Endometrial microvascular endothelial cells (primary cell): Measurements from ENCODE around the gene ANKRD13D. TPM values are rescaled to one million over a fixed set of nuclear protein-coding genes. Genes with fewer than 3 reads are reported as not detected.
"Not testable (repeated sequence)": the region's sequence is repeated elsewhere in the genome, so short reads cannot be mapped to it uniquely, and the experiment has no call there.

Experiments
- in situ Hi-C: cut with HindIII; loops from 2 replicates; pipeline ENCODE4 v1.10.0; 2017; ENCODE audit warnings: low sequenced_read_pairs, low pct_unique_long_range_greater_than_20kb; ENCODE audit errors: inconsistent ontology term
- total RNA-seq: library from RNA; depleted of rRNA; stranded (reverse); fragments of >200 nt; gene quantifications from one replicate; pipeline ENCODE4 v1.2.3, GENCODE V29; 2015; ENCODE audit errors: inconsistent ontology term

ANKRD13D gene
- total RNA-seq, 1 donor from 2014 or later: 19.7 TPM

DNA sequence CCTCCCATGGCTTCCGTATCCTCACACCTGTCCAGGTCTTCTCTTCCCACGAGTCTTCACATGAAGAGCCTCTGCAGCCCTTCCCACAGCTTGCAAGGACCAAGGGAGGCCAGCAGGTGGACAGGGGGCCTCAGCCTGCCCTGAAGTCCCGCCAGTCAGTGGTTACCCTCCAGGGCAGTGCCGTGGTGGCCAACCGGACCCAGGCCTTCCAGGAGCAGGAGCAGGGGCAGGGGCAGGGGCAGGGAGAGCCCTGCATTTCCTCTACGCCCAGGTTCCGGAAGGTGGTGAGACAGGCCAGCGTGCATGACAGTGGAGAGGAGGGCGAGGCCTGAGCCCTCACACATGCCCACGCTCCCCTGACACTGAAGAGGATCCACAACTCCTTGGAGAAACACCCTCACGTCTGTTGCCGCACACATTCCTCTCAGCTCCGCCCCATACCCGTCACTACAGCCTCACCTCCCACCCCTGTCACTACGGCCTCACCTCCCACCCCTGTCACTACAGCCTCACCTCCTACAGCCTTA, 22.5 kb downstream of the ANKRD13D start:
- in situ Hi-C loops: no loop called here

DNA sequence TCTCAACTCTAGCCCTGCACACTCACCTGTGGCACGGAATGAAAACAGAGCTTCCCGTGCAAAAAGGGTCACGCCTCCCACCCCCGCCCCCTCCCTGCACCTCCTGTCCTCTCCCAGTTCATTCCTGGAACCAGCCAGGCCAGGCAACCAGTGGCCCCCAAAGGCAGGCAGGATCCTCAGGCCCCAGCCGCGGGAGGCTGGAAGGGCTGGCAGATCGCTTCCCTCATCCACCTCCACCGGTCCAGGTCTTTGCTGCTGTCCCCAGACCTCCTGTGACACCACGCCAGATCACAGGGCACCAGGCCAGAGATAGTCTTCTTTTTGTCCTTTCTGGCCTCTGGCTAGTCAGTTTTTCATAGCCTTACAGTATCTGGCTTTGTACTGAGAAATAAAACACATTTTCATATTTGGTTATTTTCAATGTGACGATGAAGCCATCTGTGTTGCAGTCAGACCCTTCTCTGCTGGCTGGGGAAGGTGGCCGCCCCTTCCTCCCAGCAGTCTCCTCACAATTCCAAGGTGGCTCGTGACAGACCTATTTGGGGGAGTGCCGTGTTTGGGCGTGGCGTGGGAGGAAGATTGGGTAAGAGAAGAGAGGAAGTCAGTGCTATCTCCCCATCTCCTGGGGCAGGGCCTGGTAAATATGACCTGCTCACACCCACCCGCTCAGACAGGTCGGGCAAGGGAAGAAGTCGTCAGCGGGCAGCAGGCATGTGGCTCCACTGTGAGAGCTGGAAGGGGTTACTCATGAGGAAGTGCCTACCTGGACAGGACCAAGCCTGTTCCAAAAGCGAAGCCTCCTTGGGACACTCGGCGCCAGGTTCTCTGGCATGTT, 23.3 kb downstream of the ANKRD13D start:
- in situ Hi-C loops: no loop called here

DNA sequence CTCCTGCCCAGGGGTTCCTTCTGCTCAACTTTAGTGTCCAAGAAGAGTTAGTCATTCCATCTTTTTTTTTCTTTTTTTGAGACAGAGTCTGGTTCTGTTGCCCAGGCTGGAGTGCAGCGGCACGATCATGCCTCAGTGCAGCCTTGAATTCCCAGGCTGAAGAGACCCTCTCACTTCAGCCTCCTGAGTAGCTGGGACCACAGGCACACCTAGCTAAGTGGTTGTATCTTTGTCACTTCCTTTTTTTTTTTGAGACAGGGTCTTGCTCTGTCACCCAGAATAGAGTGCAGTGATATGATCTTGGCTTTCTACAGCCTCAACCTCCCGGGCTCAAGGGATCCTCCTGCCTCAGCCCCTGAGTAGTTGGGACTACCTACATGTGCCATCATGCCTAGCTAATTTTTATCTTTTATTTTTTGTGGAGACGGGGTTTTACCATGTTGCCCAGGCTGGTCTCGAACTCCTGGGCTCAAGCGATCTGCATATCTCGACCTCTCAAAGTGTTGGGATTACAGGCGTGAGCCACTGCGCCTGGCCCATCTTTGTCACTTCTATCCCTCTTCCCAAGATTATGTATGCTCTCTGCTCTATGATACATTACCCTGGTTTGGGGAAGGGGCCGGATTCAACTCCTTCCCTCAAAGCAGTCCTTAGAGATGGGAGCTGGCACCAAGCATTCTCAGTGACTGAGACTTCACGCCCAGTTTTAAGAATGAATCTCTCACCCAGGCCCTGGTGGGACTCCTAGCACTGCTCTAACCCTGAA, 24.2 kb downstream of the ANKRD13D start:
- in situ Hi-C loops: no loop called here

DNA sequence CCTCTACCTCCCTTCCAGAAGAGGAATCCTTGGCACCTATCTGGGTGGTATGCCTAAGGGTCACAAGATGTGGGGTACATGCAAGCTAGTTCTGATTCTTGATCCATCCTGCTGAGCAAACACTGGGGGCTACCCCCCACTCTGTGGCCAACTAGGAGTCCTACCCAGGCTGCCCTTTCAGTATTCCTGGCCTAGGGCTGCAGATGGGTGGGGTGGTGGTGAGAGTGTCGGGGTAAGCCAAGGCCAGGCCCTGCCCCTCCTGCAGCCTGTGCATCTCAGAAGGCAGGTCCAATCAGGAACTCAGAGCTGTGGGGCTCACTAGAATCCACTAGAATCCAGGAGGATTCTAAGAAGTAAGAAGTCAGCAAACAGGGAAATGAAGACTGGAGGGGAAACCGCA, 25.1 kb downstream of the ANKRD13D start:
- in situ Hi-C loops: no loop called here

DNA sequence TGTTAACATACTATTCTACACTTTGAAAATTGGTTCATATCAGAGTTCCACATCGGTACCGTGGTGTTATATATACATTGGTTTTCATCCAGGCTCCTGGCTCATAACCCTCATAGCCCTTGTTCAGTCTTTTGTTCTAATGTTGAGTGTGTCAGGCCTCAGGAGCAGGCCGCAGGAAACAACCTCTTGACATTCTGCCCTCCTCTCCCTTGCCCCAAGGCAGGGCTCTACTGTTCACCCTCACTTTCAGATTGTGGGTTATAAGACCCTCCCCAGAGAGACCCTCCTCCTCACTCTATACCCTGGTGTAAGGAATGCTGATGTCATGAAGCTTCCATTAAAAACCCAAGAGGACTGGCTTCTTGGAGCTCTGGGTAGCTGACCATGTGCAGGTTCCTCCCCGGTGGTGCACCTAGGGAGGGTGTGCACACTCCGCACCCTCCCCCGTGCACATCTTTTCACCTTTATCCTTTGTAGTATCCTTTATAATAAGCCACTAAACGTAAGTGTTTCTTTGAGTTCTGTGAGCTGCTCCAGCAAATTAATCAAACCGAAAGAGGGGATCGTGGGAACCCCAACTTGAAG, 26.3 kb downstream of the ANKRD13D start:
- in situ Hi-C loops: no loop called here

DNA sequence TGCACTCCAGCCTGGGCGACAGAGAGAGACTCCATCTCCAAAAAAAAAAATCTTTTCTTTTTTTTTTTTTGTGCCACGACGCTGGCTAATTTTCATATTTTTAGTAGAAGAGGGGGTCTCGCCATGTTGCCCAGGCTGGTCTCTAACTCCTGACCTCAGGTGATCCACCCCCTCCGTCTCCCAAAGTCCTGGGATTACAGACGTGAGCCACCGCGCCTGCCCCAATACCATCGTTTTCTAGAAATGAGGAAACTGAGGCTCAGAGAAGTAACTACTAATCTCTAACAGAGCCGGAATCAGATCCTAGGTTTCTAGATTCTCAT, 27.7 kb downstream of the ANKRD13D start:
- in situ Hi-C loops: no loop called here

DNA sequence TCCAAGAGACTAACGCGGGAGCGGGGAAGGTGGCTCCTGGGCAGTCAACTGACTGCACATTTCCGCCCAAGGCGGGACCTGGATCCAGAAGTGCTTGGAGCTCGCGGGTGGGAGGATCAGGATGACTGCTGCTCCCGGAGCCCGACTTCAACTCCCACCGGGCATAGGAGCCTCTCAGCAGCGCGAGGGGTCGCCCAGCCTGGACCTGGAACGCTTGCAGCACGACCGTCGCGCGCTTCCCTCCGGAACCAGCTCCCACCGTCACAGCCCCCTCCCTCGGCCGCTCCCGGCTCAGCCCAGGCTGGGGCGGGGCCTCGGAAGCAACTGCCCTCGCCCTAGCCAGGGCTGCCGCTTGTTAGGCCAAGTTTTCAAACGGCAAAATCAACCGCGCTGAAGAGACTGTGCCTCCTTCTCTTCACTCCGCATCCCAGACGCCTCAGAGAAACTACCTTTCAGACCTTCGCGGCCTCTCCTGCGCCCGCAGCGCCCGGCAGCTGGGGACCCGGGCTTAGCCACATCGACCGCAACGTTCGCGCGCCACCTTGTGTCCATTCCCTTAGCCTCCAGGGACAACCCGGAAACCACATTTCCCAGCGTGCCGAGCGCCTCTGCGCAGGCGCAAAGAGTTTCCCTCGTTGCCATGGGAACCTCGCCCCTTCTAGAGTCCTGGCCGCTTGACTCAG, 28.2 kb downstream of the ANKRD13D start:
- in situ Hi-C loops: no loop called here

DNA sequence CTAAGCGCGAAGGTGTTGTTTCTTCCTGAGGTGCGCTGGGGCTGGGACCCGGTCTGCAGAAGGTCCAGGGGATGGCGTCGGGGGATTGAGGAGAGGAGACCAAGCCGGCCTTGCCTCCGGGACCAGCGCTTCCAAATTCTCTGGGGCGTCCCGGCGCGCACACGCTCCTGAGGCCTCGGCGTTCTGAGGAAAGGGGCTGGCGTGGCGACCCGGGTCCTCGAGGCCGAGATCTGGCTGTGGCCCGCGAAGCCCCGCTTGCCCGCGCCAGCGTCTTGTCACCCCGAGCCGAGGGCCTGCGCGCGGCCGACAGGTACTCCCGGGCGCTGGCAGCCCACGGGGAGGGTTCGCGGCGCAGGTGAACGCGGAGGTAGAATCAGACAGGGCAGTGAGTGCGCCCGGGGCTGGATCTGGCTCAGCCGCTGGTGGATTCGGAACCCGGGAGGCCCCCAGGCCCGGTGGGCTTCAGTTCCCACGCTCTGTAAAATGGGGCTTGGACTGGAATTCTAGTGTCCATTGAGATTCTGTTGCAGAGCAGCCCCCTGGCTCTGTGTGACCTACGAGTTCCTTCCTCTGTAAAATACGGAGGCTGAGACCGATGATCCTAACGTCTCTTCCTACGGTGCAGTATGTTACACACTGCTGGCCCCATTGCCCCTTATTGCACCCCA, 28.9 kb downstream of the ANKRD13D start:
- in situ Hi-C loops: no loop called here

DNA sequence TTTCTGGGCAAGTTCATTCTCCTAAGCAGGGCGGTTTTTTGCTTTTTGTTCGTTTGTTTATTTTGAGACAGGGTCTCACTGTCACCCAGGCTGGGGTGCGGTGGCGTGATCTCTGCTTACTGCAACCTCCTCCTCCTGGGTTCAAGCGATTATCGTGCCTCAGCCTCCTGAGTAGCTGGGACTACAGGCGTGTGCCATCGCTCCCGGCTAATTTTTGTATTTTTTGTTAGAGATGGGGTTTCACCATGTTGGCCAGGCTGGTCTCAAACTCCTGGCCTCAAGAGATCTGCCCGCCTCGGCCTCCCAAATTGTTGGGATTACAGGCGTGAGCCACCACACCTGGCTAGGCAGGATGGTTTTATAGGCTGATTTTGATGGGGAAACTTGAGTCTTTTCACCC, 29.8 kb downstream of the ANKRD13D start:
- in situ Hi-C loops: not testable (repeated sequence)

DNA sequence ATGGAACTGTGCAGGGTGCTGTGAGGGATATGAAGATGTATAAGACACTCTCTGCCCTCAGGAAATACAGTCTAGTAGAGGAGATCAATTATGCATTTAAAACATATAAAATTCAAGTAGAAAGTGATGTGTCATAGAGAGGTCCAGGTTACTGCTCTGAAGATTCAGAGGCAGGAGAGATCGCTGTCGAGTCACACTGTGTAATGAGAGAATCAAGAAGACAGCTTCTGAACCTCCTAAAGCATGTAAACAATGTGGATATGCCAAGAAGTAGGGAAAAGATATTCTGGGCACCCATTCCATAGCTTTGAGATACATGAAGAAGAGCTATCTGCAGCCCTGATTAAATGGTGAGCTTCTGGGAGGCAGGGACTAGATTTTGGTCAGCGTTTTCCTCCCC, 30.9 kb downstream of the ANKRD13D start:
- in situ Hi-C loops: no loop called here

DNA sequence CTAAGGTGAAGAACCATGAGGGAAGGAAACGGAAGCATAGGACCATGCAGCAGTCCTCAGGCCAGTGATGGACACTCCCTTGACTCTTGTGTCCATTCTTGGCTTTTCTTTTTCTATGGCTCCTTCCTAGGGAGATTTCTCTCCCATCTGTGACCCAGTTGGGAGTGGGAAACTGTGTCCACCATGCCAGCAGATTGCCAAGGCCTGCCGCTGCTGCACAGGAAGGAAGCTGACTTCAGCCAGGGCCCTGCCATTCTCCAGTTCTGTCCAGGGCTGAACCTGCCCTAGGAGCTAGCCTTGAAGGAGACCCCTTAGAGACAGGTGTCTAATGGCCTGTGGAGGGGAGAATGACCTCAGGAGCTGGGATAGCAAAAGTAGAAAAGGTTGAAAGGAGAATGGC, 31.6 kb downstream of the ANKRD13D start:
- in situ Hi-C loops: no loop called here

DNA sequence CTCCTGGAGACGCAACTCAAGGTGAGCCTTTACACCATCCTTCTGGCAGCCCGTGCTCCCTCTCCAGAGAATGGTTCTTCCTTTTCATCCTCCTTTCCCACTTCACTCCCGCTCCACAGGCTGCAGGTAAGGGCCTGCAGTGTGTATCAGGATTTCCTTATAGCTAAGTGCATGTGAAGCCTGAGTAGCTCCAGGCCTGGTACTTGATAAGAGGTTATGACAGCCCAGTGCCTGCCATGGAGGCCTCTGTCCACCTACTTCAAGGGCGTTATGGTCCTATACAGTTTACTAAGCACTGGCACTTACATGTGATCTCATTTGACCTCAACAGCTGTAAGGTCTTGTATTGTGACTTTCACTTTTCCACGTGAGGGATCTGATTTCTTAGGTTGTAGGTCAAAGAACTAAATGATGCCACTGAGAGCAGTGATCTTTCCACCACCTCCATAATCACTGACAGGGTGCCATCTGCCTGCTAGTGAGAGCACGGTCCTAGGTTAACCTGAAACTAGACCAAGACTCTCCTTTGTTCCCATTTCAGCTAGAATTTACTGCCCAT, 32.3 kb downstream of the ANKRD13D start:
- in situ Hi-C loops: no loop called here

DNA sequence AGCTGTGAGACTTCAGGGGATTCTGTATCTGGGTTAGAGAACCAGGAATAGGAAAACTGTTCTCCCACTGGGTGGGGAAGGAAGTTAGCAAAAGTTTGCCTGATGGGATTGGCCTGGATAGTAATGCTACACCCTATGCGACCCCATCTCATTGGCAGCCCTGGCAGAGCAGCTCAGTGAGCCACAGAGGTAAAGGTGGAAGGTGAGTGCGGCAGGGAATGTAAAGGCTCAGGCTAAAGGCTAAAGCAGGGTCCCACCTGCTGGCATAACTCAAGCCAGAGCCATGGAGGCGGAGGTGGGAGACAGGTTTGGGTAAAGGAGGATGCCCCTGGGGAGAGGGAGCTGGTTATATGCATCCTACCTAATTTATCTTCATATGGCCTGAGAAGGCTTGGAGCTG, 32.9 kb downstream of the ANKRD13D start:
- in situ Hi-C loops: no loop called here

DNA sequence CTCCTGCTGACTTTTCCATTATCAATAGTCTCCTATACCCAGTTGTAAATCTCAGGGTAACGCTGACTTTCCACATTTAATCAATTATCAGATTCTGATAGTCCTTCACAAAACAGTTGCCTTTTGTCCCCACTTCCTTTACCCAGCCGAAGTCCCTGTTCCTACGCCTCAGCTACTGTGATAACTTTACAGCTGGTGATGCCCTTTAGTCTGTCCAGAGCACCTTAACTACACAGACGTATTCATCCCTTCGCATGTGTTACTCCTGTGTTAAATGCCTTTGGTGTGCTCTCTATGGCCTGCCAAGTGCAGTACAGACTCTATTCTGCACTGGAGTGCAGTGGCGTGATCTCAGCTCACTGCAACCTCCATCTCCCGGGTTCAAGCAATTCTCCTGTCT, 34.4 kb downstream of the ANKRD13D start:
- in situ Hi-C loops: no loop called here

DNA sequence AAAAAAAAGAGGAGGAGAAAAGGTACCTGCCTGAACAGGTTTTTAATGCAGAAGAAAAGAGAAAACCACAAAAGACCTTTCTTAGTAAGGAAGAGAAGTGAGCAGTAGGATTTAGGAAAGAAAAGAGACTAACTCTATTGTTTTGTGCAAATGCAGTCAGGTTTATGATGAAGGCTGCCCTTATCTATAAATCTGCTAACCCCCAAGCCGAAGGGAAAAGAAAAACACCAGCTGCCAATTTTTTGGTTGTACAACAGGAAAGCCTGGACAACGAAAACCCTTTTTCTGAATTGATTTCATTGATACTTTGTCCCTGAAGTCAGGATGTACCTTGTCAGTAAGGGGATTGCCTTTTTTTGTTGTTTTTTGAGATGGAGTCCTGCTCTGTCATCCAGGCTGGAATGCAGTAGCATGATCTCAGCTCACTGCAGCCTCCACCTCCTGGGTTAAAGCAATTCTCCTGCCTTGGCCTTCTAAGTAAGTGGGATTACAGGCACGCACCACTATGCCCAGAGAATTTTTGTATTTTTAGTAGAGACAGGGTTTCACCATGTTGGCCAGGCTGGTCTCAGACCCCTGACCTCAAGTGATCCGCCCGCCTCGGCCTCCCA, 43.1 kb downstream of the ANKRD13D start:
- in situ Hi-C loops: no loop called here

DNA sequence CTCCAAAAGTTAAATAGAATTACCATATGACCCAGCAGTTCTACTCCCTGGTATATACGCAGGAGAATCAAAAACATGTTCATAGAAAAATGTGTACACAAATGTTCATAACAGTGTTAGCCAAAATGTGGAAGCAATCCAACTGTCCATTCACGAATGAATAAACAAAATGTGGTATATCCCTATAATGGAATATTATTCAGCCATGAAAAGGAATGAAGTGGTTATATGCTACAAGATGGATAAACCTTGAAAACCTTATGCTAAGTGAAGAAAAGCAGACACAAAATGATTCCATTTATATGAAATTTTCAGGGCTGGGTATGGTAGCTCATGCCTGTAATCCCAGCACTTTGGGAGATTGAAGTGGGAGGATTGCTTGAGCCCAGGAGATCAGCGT, 48.2 kb downstream of the ANKRD13D start:
- in situ Hi-C loops: no loop called here

DNA sequence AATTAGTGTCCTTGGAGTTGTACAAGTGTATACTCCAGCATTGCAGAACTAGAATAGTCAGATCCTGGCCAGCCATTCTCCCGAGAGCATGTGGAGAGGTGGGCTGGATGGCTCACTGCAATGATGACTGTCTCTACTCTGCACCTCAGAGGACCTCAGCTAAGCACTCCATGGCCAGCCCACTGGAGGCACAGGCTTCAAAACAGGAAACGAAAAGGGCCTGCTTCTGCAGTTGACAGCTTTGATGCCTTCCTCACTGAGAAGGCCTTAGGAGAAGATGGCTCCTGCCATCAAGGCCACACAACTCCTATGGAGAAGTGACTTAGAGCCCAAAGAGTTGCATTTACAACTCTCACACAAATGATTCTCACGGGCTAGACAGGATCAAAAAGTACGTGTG, 55.2 kb downstream of the ANKRD13D start:
- in situ Hi-C loops: no loop called here

DNA sequence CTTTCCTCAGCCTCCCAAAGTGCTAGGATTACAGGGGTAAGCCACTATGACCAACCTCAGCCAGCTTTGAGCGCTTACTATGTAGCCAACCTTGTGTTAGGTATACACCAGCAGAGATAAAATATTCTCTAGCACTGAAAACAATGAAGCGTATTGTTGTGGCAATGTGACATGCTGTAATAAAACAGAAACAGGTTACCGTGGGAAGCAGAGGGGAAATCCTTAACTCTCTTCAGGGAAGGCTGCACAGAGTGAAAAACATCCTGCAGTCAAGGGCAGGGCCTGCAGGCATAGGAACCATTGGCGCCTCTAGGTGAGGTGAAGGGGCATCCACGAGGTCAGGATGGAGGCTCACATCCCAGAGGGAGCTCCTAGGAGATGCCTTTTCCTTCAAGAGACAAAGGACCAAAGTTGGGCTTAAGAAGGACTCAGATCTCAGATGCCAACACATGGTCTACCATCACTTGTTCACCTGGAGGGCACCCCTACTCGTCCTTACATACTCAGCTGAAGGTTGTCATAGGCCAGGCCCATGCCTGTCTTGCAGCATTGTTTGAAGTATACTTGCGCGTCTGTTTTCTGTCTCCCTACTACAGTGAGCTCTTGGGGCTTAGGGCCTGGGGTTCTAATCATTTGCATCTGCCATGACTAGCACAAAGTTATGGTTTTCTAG, 56.3 kb downstream of the ANKRD13D start:
- in situ Hi-C loops: no loop called here
